Measurements from ENCODE around the gene IKZF5. TPM values are rescaled to one million over a fixed set of nuclear protein-coding genes. Genes with fewer than 3 reads are reported as not detected.

Gene IKZF5
- total and polyA plus RNA-seq, 4 donors: 6.1 to 19.9 (median 11.6) TPM

- no peak overlapping the region for H3K27ac ChIP-seq (ENCODE audit: low read depth in 1 of 2, low read length in 1 of 2)
- no peaks in the 10 kb centered on the region for H3K4me1 ChIP-seq (ENCODE audit: control insufficient read depth in 5 of 5, insufficient read depth in 5 of 5, low read length in 5 of 5)
- no peaks in the 10 kb centered on the region for H3K9me3 ChIP-seq (ENCODE audit: control insufficient read depth in 4 of 4, insufficient read depth in 3 of 4, low read length in 3 of 4)
- H3K27me3 ChIP-seq (ENCODE audit: control insufficient read depth in 3 of 3, insufficient read depth in 3 of 3, low read length in 2 of 3): no peaks in the 10 kb centered on the region
- WGBS, 2 donors: 61 to 81% methylated on average over 5 of the region's 5 CpGs
- ATAC-seq (ENCODE audit: insufficient read depth, low FRiP score) (no peak), DNase-seq (peak in 1 of 3 donors; percentile 32)
- TF ChIP-seq, protein P1, sequence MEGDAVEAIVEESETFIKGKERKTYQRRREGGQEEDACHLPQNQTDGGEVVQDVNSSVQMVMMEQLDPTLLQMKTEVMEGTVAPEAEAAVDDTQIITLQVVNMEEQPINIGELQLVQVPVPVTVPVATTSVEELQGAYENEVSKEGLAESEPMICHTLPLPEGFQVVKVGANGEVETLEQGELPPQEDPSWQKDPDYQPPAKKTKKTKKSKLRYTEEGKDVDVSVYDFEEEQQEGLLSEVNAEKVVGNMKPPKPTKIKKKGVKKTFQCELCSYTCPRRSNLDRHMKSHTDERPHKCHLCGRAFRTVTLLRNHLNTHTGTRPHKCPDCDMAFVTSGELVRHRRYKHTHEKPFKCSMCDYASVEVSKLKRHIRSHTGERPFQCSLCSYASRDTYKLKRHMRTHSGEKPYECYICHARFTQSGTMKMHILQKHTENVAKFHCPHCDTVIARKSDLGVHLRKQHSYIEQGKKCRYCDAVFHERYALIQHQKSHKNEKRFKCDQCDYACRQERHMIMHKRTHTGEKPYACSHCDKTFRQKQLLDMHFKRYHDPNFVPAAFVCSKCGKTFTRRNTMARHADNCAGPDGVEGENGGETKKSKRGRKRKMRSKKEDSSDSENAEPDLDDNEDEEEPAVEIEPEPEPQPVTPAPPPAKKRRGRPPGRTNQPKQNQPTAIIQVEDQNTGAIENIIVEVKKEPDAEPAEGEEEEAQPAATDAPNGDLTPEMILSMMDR (IDR thresholded peaks at IDR 0.05; ENCODE audit: control extremely low read depth, extremely low read depth): no peak
- no peak overlapping the region for H3K4me3 ChIP-seq
- H3K9ac ChIP-seq (ENCODE audit: insufficient read depth in 1 of 2, low read length in 2 of 2): no peak overlapping the region
- H3K36me3 ChIP-seq (ENCODE audit: control insufficient read depth in 4 of 4, insufficient read depth in 4 of 4, low read length in 4 of 4): no peaks in the 10 kb centered on the region
Observed at GRCh38 chr10:122974023-122974422, 34.6 kb downstream of the IKZF5 start.

DNA sequence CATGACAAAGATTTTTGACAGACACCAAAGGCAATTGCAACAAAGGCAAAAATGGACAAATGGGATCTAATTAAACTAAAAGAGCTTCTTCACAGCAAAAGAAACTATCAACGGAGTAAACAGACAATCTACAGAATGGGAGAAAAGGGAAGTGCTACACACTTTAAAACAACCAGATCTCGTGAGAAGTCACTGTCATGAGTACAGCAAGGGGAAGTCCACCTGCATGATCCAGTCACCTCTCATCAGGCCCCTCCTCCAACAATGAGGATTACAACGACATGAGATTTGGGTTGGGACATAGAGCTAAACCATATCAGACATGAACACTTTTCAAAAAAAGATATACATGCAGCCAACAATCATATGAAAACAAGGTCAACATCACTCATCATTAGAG lies 39.9 kb downstream of the IKZF5 start:
- no peak overlapping the region for H3K27ac ChIP-seq (ENCODE audit: low read depth in 1 of 2, low read length in 1 of 2)
- DNase-seq: no peak
- TF ChIP-seq, protein P1 (IDR thresholded peaks at IDR 0.05; ENCODE audit: control extremely low read depth, extremely low read depth): no peak
- peaks cover 0 to 11% (median 5%) of the 10 kb centered on the region in 4 donors for H3K9me3 ChIP-seq (ENCODE audit: control insufficient read depth in 4 of 4, insufficient read depth in 3 of 4, low read length in 3 of 4)
- no peak overlapping the region for H3K4me3 ChIP-seq
- H3K27me3 ChIP-seq (ENCODE audit: control insufficient read depth in 3 of 3, insufficient read depth in 3 of 3, low read length in 2 of 3): no peaks in the 10 kb centered on the region
- 75 to 81% methylated on average over 3 of the region's 3 CpGs for WGBS, 2 donors
- no peaks in the 10 kb centered on the region for H3K4me1 ChIP-seq (ENCODE audit: control insufficient read depth in 5 of 5, insufficient read depth in 5 of 5, low read length in 5 of 5)
- H3K9ac ChIP-seq (ENCODE audit: insufficient read depth in 1 of 2, low read length in 2 of 2): no peak overlapping the region
- H3K36me3 ChIP-seq (ENCODE audit: control insufficient read depth in 4 of 4, insufficient read depth in 4 of 4, low read length in 4 of 4): no peaks in the 10 kb centered on the region
- no peak for ATAC-seq (ENCODE audit: insufficient read depth, low FRiP score)

DNA sequence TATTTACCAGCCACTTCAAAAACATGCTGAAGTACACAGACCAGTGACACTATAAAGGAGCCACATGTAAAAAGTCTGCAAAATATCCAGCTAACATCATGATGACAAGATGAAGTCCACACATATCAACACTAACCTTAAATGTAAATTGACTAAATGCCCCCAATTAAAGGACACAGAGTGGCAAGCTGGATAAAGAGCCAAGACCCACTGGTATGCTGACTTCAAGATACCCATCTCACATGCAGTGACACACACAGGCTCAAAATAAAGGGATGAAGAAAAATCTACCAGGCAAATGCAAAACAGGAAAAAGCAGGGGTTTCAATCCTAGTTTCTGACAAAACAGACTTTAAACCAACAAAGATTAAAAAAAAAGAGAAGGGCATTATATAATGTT lies 41.7 kb downstream of the IKZF5 start:
- Histone ChIP-seq H3K27ac (ENCODE audit: low read depth in 1 of 2, low read length in 1 of 2) (no peak overlapping the region), H3K27me3 (ENCODE audit: control insufficient read depth in 3 of 3, insufficient read depth in 3 of 3, low read length in 2 of 3) (no peaks in the 10 kb centered on the region), H3K36me3 (ENCODE audit: control insufficient read depth in 4 of 4, insufficient read depth in 4 of 4, low read length in 4 of 4) (no peaks in the 10 kb centered on the region), H3K9me3 (ENCODE audit: control insufficient read depth in 4 of 4, insufficient read depth in 3 of 4, low read length in 3 of 4) (peaks cover 0 to 11% (median 5%) of the 10 kb centered on the region in 4 donors), H3K4me3 (no peak overlapping the region), H3K9ac (ENCODE audit: insufficient read depth in 1 of 2, low read length in 2 of 2) (no peak overlapping the region), H3K4me1 (ENCODE audit: control insufficient read depth in 5 of 5, insufficient read depth in 5 of 5, low read length in 5 of 5) (no peaks in the 10 kb centered on the region)
- ATAC-seq (ENCODE audit: insufficient read depth, low FRiP score): no peak
- TF ChIP-seq, protein P1 (IDR thresholded peaks at IDR 0.05; ENCODE audit: control extremely low read depth, extremely low read depth): no peak
- no peak for DNase-seq

GRCh38 chr10:122962405-122962804 lies 46.2 kb downstream of the IKZF5 start:
- TF ChIP-seq, protein P1 (IDR thresholded peaks at IDR 0.05; ENCODE audit: control extremely low read depth, extremely low read depth): no peak
- no peak for ATAC-seq (ENCODE audit: insufficient read depth, low FRiP score)
- H3K27ac ChIP-seq (ENCODE audit: low read depth in 1 of 2, low read length in 1 of 2): no peak overlapping the region
- 62 to 77% methylated on average over 3 of the region's 3 CpGs for WGBS, 2 donors
- H3K27me3 ChIP-seq (ENCODE audit: control insufficient read depth in 3 of 3, insufficient read depth in 3 of 3, low read length in 2 of 3): no peaks in the 10 kb centered on the region
- no peak for DNase-seq
- H3K4me3 ChIP-seq: no peak overlapping the region
- no peak overlapping the region for H3K9ac ChIP-seq (ENCODE audit: insufficient read depth in 1 of 2, low read length in 2 of 2)
- H3K36me3 ChIP-seq (ENCODE audit: control insufficient read depth in 4 of 4, insufficient read depth in 4 of 4, low read length in 4 of 4): no peaks in the 10 kb centered on the region
- peaks cover 0 to 9% (median 2%) of the 10 kb centered on the region in 4 donors for H3K9me3 ChIP-seq (ENCODE audit: control insufficient read depth in 4 of 4, insufficient read depth in 3 of 4, low read length in 3 of 4)
- H3K4me1 ChIP-seq (ENCODE audit: control insufficient read depth in 5 of 5, insufficient read depth in 5 of 5, low read length in 5 of 5): no peaks in the 10 kb centered on the region

Measured in lung (tissue), 12 donors.